Dendritic cell treated with granulocyte-macrophage colony-stimulating factor and Interleukin-4, amounts not matched to agents 40 ng/mL and 50 ng/mL, for 4 days (primary cell): ENCODE data around the gene KDM4C.
"Not testable (repeated sequence)": the region's sequence is repeated elsewhere in the genome, so short reads cannot be mapped to it uniquely, and the experiment has no call there.

ENCODE experiments used
- H3K27ac Mint-ChIP-seq: one replicate; pipeline ENCODE4 v1.8.0; 2022; ENCODE audit warnings: mild to moderate bottlenecking, mixed read lengths
- H3K27me3 Mint-ChIP-seq: one replicate; pipeline ENCODE4 v1.8.0; 2022; ENCODE audit warnings: mild to moderate bottlenecking, mixed read lengths
- H3K36me3 Mint-ChIP-seq: one replicate; pipeline ENCODE4 v1.8.0; 2022; ENCODE audit warnings: low read depth, mixed read lengths
- H3K4me1 Mint-ChIP-seq: one replicate; pipeline ENCODE4 v1.8.0; 2022; ENCODE audit warnings: low read depth, mixed read lengths
- H3K4me3 Mint-ChIP-seq: one replicate; pipeline ENCODE4 v1.8.0; 2022; ENCODE audit warnings: mild to moderate bottlenecking, moderate library complexity, mixed read lengths
- H3K9me3 Mint-ChIP-seq: one replicate; pipeline ENCODE4 v1.8.0; 2022; ENCODE audit warnings: mixed read lengths
- intact Hi-C: fragments of 100-400 bp; cut with micrococcal nuclease; formaldehyde crosslinking; loops from one replicate; pipeline ENCODE4 v1.15.0; 2022

Gene KDM4C

GRCh38 chr9:6802926-6803325 is 45.2 kb downstream of the KDM4C start:
- Mint-ChIP-seq H3K4me3 (no peak overlapping the region), H3K27ac (no peak overlapping the region), H3K4me1 (no peaks in the 10 kb centered on the region), H3K9me3 (no peaks in the 10 kb centered on the region), H3K27me3 (no peaks in the 10 kb centered on the region), H3K36me3 (peaks cover 48% of the 10 kb centered on the region)
- intact Hi-C loops, result no loop called here

- Mint-ChIP-seq H3K27ac (no peak overlapping the region), H3K9me3 (no peaks in the 10 kb centered on the region), H3K36me3 (peaks cover 28% of the 10 kb centered on the region), H3K27me3 (no peaks in the 10 kb centered on the region), H3K4me1 (no peaks in the 10 kb centered on the region), H3K4me3 (no peak overlapping the region)
- intact Hi-C loops, result no loop called here
These were observed 47.8 kb downstream of the KDM4C start for GRCh38 chr9:6805532-6805931.

- H3K4me3 Mint-ChIP-seq, intact Hi-C loops, H3K9me3 Mint-ChIP-seq, H3K4me1 Mint-ChIP-seq, H3K27ac Mint-ChIP-seq, H3K27me3 Mint-ChIP-seq: not testable (repeated sequence)
- peaks cover 24% of the 10 kb centered on the region for H3K36me3 Mint-ChIP-seq
These were observed 48.5 kb downstream of the KDM4C start for GRCh38 chr9:6806318-6806717.

- H3K4me1 Mint-ChIP-seq, intact Hi-C loops, H3K27me3 Mint-ChIP-seq, H3K27ac Mint-ChIP-seq, H3K9me3 Mint-ChIP-seq, H3K4me3 Mint-ChIP-seq: not testable (repeated sequence)
- peaks cover 24% of the 10 kb centered on the region for H3K36me3 Mint-ChIP-seq
These were observed 49.9 kb downstream of the KDM4C start for GRCh38 chr9:6807669-6808068.

GRCh38 chr9:6811436-6811835 is 53.7 kb downstream of the KDM4C start:
- Mint-ChIP-seq H3K4me3 (no peak overlapping the region), H3K9me3 (no peaks in the 10 kb centered on the region), H3K27ac (no peak overlapping the region), H3K4me1 (peaks cover 2% of the 10 kb centered on the region), H3K36me3 (peaks cover 25% of the 10 kb centered on the region), H3K27me3 (no peaks in the 10 kb centered on the region)
- intact Hi-C loops, result no loop called here

GRCh38 chr9:6816581-6816980 is 58.8 kb downstream of the KDM4C start:
- intact Hi-C loops, result no loop called here
- Mint-ChIP-seq H3K9me3 (no peaks in the 10 kb centered on the region), H3K36me3 (peaks cover 25% of the 10 kb centered on the region), H3K27ac (peak overlapping the region; percentile 53), H3K4me3 (no peak overlapping the region), H3K4me1 (peaks cover 7% of the 10 kb centered on the region), H3K27me3 (no peaks in the 10 kb centered on the region)

- H3K4me1 Mint-ChIP-seq, result peaks cover 7% of the 10 kb centered on the region
- no peak overlapping the region for H3K27ac Mint-ChIP-seq
- no peaks in the 10 kb centered on the region for H3K27me3 Mint-ChIP-seq
- no peaks in the 10 kb centered on the region for H3K9me3 Mint-ChIP-seq
- peaks cover 37% of the 10 kb centered on the region for H3K36me3 Mint-ChIP-seq
- H3K4me3 Mint-ChIP-seq, result no peak overlapping the region
- intact Hi-C loops, result no loop called here
These were observed 60.6 kb downstream of the KDM4C start for GRCh38 chr9:6818292-6818922.

GRCh38 chr9:6819112-6819511 is 61.3 kb downstream of the KDM4C start:
- Mint-ChIP-seq H3K27me3 (no peaks in the 10 kb centered on the region), H3K4me3 (no peak overlapping the region), H3K9me3 (no peaks in the 10 kb centered on the region), H3K27ac (no peak overlapping the region), H3K4me1 (peaks cover 7% of the 10 kb centered on the region), H3K36me3 (peaks cover 44% of the 10 kb centered on the region)
- intact Hi-C loops, result no loop called here

GRCh38 chr9:6819529-6819928 is 61.8 kb downstream of the KDM4C start:
- intact Hi-C loops, result no loop called here
- Mint-ChIP-seq H3K27me3 (no peaks in the 10 kb centered on the region), H3K9me3 (no peaks in the 10 kb centered on the region), H3K4me3 (no peak overlapping the region), H3K27ac (no peak overlapping the region), H3K4me1 (peaks cover 7% of the 10 kb centered on the region), H3K36me3 (peaks cover 48% of the 10 kb centered on the region)

- H3K27me3 Mint-ChIP-seq, result no peaks in the 10 kb centered on the region
- H3K36me3 Mint-ChIP-seq, result peaks cover 54% of the 10 kb centered on the region
- intact Hi-C loops, result no loop called here
- H3K9me3 Mint-ChIP-seq, result no peaks in the 10 kb centered on the region
- H3K4me1 Mint-ChIP-seq, result no peaks in the 10 kb centered on the region
- no peak overlapping the region for H3K4me3 Mint-ChIP-seq
- H3K27ac Mint-ChIP-seq, result no peak overlapping the region
These were observed 64.9 kb downstream of the KDM4C start for GRCh38 chr9:6822696-6823095.

GRCh38 chr9:6827439-6828145 is 69.8 kb downstream of the KDM4C start:
- H3K36me3 Mint-ChIP-seq, result peaks cover 83% of the 10 kb centered on the region
- no peaks in the 10 kb centered on the region for H3K27me3 Mint-ChIP-seq
- H3K4me3 Mint-ChIP-seq, result no peak overlapping the region
- no peak overlapping the region for H3K27ac Mint-ChIP-seq
- no peaks in the 10 kb centered on the region for H3K4me1 Mint-ChIP-seq
- intact Hi-C loops, result no loop called here
- H3K9me3 Mint-ChIP-seq, result no peaks in the 10 kb centered on the region

- Mint-ChIP-seq H3K27ac (no peak overlapping the region), H3K4me1 (no peaks in the 10 kb centered on the region), H3K27me3 (no peaks in the 10 kb centered on the region), H3K9me3 (no peaks in the 10 kb centered on the region), H3K4me3 (no peak overlapping the region), H3K36me3 (peaks cover 75% of the 10 kb centered on the region)
- intact Hi-C loops, result no loop called here
These were observed 71.3 kb downstream of the KDM4C start for GRCh38 chr9:6829027-6829426.

GRCh38 chr9:6829536-6829935 is 71.8 kb downstream of the KDM4C start:
- H3K4me1 Mint-ChIP-seq, result no peaks in the 10 kb centered on the region
- intact Hi-C loops, result no loop called here
- H3K36me3 Mint-ChIP-seq, result peaks cover 76% of the 10 kb centered on the region
- H3K4me3 Mint-ChIP-seq, result no peak overlapping the region
- H3K27ac Mint-ChIP-seq, result no peak overlapping the region
- H3K9me3 Mint-ChIP-seq, result peaks cover 2% of the 10 kb centered on the region
- H3K27me3 Mint-ChIP-seq, result no peaks in the 10 kb centered on the region

GRCh38 chr9:6833518-6834192 is 75.9 kb downstream of the KDM4C start:
- intact Hi-C loops, result no loop called here
- no peak overlapping the region for H3K27ac Mint-ChIP-seq
- no peak overlapping the region for H3K4me3 Mint-ChIP-seq
- no peaks in the 10 kb centered on the region for H3K4me1 Mint-ChIP-seq
- peaks cover 10% of the 10 kb centered on the region for H3K9me3 Mint-ChIP-seq
- no peaks in the 10 kb centered on the region for H3K27me3 Mint-ChIP-seq
- H3K36me3 Mint-ChIP-seq, result peaks cover 77% of the 10 kb centered on the region
